HG03097 (cell line): Measurements from ENCODE around the gene RAF1.
A peak's percentile ranks its signal among the peaks of the same experiment; 100 is the strongest.

Experiments used
- ATAC-seq: cut with Tn5 transposase; IDR thresholded peaks from one replicate; pipeline ENCODE4 v1.9.1; 2021; ENCODE audit not compliant: unreplicated experiment, low FRiP score

RAF1 gene

DNA sequence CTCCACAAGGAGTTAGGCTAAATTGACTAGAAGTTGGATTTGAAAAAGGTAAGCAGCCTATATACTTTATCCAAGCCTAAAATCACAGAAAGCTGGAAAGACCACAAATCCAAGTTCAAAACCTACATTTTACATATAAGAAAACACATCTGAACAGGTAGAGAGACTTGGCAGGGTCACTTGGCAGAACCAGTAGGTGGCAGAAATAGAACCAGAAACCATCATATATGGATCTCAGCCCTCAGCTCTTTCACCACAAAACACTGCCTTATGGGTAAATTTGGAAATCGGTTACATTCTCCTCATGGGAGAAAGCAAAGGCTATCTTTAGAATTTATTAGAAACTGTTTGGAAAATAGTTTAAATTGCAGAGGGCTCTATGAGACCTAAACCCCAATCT lies 62.8 kb downstream of the RAF1 start:
- ATAC-seq, result no peak

DNA sequence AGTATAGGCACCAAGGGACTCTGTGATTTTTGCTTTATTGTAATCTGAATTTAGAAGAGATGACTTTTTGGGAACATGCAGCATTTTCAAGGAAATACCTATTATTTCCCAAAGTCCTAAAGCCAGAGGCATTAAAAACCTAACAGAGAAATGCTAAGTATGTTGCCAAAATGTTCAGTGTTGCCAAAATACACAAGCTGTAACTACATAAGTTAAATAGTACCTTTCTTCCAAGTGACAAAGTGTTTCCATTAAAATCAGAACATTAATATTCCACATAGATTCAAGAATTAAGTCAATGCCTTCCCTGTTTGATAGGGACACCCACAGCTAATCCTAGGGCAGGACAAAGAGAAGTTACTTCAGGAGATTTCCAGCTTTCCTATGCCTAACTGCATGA lies 65.0 kb downstream of the RAF1 start:
- no peak for ATAC-seq

- ATAC-seq, result no peak
Observed at GRCh38 chr3:12593473-12593872, 70.4 kb downstream of the RAF1 start.

DNA sequence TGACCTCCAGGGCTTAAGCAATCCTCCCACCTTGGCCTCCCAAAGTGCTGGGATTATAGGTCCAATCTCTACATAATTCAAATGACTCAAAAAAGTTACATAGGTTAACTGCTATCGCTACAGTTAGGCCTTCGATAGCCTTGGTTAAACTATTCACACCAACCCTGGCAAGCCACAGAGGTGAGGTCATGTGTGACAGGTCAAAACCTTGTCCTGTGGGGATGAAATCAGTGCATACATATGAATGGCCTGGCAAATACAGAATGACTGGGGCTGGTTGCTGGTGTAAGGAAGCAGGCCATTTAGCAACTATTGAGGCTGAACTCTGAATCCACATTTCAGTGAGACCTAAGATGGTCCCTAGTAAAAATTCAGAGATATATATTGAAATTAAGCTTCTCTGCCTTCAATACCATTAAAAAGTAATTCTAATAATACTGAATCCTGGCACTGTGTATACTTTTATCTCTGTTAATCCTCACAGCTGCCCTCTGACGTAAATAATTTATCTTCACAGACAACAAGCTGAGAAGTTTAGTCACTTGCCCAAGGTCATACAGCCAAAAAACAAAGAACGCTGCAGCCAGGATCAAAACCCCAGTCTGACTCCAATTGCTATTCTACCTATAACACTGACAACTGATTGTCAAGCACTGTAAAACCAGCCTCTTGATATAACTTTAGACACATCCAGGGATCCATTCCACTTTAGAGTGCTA lies 71.8 kb downstream of the RAF1 start:
- ATAC-seq, result no peak

DNA sequence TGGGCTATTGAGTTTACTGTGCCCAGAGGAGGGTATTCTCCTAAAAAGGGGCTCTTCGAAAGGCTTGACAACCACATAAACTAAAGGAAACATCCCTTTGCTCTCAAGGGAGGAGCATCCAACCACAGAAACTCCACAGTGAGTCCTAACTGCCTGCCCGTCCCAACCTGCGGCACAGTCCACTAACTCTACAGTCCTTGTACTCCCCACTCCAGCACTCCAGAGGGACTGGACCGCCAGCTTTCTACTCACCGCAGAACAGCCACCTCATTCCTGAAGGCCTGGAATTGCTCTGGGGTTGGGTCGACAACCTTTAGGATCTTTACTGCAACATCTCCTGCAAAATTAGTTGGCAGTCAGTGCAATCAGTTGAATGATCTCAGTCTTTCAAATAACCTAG lies 72.5 kb downstream of the RAF1 start:
- ATAC-seq, result no peak

GRCh38 chr3:12590096-12590495 lies 73.8 kb downstream of the RAF1 start:
- no peak for ATAC-seq

DNA sequence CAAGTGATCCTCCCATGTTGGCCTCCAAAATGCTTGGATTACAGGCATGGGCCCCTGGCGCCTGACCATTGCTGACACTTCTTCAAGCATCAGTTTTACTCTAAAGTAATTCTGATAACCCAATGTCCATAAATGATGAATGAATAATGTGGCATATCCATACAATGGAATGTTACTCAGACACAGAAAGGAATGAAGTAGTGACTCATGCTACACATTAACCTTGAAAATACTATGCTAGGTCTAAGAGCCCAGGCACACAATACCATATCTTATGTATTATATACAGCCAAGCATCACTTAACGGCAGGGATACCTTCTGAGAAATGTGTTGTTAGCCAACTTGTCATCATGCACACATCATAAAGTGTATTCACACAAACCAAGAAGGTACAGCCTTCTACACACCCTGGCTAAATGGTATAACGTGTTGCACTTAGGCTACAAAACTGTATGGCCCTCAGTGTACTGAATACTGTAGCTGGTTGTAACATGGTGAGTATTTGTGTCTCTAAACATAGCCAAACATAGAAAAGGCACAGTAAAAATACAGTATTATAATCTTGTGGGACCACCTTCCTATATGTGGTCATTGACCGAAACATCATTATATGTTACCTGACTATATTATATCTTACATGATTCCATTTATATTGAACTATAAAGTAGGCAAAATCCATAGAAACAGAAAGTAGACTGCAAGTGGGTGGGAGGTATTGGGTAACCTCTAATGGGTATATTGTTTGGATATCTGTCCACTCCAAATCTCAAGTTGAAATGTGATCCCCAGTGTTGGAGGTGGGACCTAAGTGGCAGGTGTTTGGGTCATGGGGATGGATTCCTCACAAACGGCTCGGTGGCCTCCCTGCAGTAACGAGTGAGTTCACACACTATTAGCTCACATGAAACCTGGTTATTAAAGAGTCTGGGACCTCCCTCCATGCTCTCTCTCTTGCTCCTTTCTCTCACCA lies 75.6 kb downstream of the RAF1 start:
- no peak for ATAC-seq

DNA sequence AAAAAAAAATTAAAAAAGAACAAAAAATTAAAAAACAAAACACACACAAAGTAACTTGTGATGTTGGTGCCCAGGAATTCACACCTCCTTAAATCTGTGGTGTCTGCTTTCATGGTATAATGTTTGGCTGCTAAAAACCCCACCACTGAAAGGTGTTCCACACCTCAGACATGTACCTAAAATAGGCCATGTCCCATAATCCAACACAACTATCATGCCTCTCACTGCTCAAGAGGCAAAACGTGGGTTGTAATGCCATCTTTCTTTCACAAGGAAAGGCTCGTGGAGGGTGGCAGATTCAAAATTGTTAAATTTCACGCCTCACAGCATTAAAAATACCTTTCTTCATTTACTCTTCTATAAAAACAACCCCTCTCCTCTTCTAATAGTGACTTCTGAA lies 77.5 kb downstream of the RAF1 start:
- ATAC-seq, result no peak

- peak; percentile 51 for ATAC-seq
Observed at GRCh38 chr3:12585970-12586369, 77.9 kb downstream of the RAF1 start.

- ATAC-seq, result no peak
Observed at GRCh38 chr3:12585181-12585580, 78.7 kb downstream of the RAF1 start.

DNA sequence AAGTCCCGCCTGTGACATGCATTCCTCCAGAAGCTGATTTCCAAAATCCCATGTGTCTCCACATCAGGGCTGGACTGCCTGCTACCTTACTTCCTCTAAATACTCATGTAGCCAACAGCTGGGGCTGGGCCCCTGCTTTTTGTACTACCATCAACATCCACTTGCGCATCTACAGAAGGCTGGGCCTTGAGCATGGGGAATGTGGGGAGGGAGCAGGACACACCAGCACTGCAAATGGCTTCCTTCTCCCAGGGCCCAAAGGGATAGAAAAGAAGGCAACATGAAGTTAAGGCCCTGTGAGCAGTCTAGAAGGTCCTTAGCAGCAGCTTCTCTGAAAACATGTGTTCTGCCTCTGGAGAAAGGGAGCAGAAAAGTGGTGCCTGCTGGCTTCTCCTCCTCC lies 79.8 kb downstream of the RAF1 start:
- ATAC-seq, result no peak

DNA sequence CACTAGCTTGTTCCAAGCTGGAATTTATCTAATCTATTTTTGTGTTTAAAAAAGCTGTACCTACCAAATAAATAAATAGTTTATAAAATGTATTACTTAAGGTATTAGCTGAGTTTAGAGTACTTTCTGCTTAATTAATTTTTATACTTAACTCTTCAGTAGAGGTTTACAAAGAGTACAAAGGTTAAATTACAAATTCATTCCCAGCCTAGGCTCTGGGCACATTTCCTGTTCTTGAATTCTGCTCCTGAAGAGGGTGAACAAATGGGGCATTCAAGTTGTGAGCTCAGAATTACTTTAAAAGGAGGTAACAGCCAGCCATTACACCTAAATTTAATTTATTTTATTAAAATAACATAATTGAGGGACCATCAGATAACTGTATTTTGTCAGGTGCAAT lies 80.6 kb downstream of the RAF1 start:
- no peak for ATAC-seq

GRCh38 chr3:12582730-12583129 lies 81.2 kb downstream of the RAF1 start:
- no peak for ATAC-seq

DNA sequence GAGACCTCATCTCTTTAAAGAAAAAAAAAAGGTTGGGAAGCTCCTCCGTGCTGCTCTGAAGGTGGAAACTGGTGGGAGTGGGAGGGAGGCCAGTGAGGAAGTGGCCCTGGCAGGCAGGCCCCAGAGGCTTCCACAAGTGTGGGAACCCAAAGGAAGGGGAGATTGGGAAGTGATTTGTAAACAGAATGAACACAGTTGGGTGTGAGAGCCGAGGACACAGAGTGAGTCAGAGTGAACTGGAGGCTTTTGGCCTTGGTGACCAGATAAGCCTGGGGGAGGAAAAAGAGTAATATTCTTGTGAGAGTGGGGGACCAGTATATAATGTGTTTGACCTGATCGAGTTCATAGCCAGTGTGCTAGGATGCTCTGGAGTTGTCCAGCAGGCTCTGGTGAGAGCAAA lies 84.0 kb downstream of the RAF1 start:
- ATAC-seq, result no peak

- ATAC-seq, result no peak
Observed at GRCh38 chr3:12579456-12579855, 84.5 kb downstream of the RAF1 start.

DNA sequence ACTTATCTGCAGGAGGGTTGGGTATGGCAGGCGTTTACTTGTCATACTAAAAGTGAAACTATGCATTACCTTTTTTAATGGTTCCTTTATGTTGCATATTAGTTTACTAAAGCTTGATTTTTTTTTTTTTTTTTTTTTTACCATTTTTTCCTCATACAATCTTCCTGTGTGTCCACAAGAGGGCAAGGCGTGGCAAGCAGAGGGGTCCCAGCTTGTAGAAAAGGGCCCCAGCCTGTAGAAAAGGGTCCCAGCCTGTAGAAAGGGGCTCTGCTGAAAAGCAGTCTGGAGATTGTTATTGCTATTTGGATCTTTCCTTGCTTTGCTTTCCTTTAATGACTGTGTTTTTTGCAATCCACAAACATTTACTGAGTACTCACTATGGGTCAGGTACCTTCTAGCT lies 85.2 kb downstream of the RAF1 start:
- ATAC-seq, result no peak

DNA sequence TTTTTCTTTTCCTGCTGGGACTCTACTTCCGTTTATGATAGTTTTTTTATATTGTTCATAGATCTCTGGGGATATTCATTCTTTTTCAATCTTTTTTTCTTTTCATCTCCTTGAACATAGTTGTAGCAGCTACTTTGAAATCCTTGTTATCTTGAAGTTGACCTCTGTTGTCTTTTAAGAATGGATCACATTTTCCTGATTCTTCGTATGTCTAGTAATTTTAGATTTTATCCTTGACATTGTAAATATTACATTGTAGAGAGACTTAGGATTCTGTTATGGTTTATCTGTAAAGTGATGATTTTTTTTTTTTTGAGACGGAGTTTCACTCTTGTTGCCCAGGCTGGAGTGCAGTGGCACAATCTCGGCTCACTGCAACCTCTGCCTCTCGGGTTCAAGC lies 86.5 kb downstream of the RAF1 start:
- ATAC-seq, result no peak

DNA sequence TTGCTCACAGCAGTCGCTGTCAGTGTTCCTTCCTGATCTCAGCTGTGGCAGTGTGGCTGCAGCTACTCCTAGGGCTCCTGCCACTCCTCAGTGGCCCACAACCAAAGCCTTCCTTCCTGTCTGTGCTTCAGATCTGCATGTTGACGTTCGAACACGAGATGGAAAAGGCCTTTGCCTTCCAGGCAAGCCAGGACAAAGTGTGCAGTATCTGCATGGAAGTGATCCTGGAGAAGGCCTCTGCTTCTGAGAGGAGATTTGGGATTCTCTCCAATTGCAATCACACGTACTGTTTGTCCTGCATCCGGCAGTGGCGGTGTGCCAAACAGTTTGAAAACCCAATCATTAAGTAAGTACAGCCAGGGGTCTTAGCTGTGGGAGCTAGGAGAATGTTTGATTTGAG lies 89.3 kb downstream of the RAF1 start:
- no peak for ATAC-seq

DNA sequence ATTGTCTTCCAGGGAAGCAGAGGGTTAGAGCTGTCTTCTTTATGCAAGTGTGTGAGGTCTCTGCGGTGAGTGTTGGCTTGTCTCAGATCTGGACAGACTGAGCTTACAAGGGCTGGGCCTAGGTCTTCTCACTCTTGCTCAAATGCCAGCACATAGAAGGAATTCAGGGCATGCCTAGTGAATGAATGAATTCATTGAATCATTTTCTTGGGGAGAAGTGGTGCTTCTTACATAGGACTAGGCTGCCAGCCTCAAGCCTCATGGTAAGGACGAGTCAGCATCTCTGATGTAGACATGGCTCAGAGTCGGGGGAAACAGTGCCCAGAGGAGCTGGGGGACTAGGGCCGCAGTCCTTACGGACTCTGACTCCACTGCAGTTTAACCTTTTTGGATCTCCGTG lies 89.8 kb downstream of the RAF1 start:
- no peak for ATAC-seq

GRCh38 chr3:12571986-12572385 lies 91.9 kb downstream of the RAF1 start:
- ATAC-seq, result no peak

DNA sequence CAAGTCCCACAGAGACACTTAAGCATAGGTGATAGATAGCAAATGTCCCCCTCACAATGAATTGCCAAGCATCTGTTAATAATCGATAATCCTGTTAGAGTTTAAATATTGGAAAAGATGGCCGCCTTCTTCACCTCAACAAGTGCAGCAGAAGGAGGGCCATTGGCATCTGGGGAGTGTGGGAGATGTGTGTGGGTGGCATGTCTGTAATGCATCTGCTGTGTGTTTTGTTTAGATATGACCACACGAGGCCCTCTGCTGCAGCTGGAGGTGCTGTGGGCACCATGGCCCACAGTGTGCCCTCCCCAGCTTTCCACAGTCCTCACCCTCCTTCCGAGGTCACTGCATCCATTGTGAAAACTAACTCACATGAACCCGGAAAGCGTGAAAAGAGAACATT lies 94.1 kb downstream of the RAF1 start:
- ATAC-seq, result no peak

- ATAC-seq, result no peak
Observed at GRCh38 chr3:12568747-12569146, 95.2 kb downstream of the RAF1 start.
